GM19238 (cell line): Measurements from ENCODE around the gene SYNPO.

Experiments
- DNase-seq: peaks from one replicate; pipeline ENCODE4 v3.0.0; 2011; ENCODE audit warnings: low spot score; ENCODE audit not compliant: insufficient read length

SYNPO gene

DNA sequence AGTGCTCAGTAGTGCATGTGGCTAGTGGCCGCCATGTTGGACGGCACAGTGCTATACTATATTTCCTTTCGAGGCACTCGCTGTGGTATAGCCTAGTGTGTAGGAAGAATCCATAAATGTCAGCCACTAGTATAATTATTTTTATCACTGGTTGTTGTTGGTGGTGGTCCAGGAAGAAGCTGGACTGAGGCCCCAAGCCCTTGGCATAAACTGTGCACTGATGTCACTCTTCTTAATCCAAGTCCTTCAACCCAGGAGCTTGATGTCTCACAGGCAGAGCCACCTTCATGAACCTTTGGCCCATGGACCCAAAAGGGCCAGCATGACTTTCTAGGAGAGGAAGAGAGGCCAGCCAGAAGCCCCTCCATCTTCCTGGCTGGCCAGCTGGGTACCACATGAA is 32.5 kb upstream of the SYNPO start:
- no peak for DNase-seq

DNA sequence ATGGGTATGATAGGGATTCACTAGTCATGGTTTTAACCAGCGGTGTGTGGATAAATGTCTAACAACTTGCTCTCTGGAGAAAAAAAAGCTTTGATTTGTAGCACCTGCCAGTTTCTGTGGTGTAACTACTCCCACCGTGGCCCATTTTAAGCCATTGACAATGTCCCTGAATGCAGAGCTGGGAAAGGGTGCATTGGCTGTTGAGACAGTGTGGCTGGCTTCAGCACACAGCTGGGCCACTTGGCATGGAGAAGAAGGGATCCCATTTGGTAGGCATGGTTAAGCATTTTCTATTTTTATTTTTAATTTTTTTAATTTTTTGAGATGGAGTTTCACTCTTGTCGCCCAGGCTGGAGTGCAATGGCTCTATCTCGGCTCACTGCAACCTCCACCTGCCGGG is 31.5 kb upstream of the SYNPO start:
- DNase-seq = no peak

DNA sequence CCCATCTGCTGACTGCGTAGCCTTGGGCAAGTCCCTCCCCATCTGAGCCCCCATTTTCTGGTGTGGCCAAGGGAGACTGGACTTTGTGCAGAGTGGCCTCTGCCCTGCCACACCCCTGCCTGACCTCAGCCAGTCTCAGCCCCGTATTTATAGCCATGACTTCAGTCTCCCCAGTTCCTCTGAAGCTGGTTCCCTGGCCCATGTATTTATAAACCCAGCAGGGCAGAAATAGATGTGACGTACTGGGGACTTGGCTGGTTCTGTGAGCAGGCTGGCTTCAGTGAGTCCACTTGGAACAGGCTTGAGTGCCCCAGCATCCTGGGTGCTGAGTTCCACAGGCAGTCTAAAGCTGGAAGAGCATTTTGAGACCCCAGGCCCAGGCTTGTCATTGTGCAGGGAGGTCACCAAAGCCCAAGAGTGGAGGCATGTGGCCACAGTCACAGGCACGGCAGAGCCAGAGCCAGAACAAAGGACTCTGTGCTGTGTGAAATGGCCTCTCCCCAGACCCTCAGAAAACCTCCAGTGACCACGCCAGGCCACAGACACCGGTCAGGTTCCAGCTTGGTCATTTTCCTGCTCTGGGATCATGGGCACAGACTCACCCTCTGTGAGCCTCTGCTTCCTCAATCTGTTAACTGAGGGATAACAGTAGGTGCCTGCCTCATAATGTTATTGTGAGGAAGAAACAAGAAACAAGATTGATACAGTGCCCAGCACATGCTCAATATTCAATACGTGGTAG is 30.4 kb upstream of the SYNPO start:
- DNase-seq = no peak

DNA sequence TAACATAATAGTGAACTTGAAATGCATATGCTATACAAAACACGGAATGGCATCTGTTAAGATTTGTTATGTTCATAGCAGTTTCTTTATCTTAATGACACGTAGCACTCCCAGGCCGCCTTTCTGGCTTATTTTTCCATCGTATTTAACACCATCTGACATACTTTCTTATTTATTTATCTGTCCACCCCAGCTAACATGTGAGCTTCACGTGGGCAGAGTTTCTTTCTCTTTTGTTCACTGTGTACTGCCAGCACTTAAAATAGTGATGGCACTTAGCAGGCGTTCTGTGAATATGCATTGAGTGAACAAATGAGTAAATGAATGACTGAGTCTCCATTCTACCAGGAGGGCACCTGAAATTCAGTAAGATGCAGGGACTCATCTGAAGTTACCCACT is 29.4 kb upstream of the SYNPO start:
- DNase-seq = no peak

DNA sequence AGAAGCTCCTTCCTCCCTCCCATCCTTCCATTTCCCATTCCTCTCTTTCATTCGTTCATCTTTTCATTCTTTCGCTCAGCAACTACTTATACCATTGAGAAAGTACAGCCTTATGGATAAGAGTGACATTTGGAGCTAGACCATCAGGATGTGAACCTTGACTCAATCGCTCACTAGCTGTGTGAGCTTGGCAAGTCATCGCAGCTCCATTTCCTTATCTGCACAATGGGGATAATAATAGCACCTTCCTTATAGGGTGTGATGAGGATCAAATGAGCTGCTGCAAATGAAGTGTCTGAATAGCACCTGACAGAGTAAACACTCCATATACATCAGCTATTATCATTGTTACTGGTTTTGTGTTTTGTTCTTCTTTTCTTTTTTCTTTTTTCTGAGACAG is 28.1 kb upstream of the SYNPO start:
- no peak for DNase-seq

DNA sequence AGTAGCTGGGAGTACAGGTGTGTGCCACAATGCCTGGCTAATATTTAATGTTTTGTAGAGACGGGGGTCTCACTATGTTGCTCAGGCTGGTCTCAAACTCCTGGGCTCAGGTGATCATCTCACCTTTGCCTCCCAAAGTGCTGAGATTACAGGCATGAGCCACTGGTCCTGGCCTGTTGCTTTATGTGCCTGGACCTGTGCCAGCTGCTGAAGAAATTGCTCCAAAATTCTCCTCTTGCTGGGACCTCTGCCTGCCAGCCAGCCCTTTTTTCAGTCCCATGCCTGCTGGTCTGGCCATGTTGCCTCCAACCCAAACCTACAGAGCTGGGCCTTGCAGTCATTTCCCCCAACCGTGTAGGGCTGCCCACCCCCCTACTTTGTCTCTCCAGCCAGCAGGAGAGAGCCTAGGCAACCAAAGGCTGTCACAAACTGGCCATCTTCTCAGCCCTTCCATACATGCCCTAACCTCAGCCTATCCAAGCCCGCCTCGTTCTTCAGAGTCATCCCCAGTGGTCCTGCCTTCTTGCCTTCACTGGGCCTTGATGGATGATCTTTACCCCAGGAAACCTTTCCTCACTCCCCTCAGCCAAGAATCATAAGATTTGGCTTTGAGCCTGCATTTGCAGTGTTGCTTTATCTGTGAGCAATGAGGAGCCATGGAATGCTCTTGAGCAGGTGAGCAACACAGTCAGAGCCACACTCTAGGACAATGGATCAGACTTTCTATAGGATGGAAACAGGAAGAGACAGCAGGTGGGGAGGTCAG is 27.4 kb upstream of the SYNPO start:
- DNase-seq = no peak

DNA sequence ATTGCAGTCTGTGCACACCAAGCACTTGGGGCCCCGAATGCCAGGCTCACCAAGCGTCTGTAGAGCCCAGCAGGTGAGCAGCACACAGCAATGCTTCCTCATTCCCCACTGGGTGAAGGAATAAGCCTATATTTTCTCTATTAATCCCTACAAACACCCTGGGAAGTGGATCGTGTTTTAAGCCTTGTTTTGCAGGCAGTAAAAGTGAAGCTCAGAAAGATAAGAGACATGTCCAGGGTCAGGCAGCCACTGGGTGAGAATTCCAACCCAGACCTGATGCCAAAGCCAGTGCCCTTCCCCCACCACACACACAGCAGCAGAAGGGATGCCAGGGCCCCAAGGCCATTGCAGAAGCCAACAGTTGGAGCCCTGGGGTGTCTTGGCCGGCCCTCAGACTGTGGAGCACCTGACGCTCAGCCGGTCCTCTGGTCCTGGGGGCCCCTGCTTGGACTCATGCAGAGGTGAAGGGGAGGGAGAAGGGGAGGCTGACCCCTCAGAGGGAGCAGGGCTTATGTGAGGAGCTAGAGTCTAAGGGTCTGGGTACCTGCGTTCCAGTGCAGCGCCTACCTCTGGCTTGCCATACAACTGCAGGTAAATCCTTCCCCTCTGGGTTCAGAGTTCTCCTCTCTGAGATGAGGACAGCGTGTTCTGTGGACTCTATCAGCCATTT is 26.3 kb upstream of the SYNPO start:
- DNase-seq = no peak

DNA sequence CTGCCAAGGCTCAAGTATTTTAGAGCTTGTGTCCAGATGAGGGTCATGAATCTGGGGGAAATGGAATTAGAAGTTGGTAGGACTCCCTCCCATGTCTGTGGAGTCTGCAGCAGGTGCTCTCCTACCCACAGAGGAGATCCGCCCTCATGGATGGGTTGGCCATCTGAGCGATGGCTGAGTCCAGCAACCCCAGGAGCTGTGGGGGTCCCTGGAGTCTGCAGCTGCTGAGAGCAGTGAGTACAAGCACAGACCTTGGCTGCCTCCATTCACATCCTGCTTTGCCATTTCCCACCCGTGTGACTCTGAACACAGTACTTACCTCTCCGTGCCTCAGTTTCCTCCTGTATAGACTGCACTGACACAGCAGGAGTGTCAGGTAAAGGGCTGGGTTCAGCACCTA is 25.8 kb upstream of the SYNPO start:
- no peak for DNase-seq

DNA sequence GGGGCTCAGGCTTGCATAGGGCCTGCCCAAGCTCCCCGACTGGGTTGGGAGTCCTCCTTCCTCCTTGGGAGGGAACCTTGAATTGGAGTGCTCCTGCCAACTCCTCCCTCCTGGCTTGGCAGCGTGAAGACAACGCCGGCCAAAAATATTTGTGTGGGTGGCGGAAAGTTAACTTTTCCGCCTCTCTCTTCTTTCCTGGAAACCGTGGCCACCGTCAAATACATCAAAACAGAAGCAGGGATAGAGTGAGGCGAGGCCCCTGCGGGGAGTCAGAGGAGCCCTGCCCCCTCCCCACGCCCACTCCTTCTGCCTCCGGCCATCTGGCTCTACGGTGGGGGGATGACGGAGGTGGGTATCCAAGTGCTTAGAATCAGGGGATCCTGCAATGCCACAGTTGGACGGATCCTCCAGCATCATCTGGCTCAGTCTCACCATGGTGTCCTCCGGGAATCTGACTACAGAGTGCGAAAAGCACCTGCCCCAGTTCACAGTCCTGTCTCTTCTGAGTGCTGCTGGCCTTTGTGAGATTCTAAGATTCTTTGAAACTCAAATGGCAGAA is 25.2 kb upstream of the SYNPO start:
- no peak for DNase-seq

DNA sequence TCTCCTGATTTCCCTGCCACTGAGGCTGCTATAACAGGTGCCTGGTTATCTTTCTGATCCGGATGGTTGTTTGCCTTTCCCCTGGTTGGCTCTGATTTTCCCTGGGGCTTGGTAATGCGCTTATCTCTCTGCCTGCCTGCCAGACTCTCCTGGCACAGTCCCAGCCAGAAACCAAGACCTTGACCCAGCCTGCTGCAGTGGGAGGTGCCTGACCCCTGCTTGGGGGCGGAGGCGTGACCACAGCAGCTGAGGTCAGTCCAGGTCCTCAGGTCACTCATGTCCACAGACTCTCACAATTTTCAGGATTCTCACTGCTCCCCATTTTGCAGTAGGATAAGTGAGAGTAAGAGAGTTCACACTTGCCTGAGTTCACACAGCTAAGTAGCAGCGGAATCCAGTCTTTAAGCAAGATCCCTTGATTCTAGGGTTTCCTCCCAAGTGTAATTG is 24.4 kb upstream of the SYNPO start:
- DNase-seq = no peak

DNA sequence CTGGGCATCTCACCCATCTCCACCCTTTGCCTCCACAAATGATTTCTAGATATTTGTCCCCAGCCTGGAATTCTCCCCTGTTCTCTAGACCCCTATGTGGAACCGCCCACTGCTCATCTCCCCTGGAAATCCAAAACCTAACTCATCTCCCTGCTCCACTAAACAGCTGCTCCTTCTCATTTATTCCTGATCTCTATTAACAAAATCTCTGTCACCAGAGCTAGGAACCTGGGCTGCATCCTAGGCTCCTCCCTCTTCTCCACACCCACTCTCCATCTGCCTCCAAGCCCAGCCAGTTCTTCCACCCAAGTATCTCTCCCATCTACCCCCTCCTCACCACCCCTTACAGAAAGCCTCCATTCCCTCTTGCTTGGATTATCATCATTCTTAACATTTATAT is 24.0 kb upstream of the SYNPO start:
- DNase-seq = no peak

DNA sequence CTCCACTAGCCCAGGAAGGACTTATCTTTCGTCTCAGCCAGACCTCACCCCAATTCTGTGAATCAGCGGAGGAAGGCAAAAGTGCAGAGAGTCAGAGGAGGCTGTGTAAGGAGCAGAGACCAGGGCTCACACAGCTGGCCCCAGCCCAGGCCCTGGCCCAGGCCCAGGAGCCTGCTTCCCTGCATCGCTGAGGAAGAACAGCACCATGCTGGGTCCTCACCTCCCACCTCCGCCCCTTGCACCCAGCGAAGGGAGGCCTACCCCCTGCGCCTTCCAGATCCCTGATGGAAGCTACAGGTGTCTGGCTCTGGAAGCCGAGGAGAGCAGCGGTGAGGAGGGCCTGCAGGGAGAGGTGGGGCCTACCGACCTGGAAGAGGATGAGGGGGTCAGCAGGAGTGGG is 22.3 kb upstream of the SYNPO start:
- no peak for DNase-seq

DNA sequence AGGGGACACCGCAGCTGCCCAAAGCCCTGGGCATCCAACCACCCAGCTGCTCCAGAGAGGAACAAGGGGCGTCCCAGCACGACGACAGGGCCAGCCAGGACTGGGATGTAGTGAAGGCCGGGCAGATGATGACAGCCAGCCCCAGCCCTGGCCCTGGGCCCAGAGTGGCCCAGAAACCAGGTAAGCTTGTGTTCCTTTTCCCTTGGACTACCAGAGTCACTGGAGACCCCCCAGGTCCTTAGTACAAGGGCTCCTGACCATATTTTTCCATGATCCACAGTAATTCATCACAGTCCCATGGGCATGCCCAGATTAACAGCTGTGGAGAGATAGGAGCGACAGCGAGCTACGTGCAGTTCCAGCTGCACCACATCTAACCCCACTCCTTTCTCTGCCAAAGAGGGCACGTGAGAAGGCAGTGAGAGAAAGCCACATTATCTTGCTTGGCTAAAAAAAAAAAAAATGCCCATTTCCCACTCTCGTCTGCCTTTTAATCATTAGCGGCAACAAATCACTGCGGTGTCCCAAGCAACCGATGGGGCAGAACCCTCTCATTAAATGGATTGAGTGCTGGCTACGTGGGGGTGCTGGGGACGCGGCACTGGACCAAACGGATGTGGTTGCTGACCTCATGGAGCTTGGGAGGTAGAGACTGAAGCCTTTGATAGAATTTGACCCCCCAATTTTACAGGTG is 21.7 kb upstream of the SYNPO start:
- no peak for DNase-seq

DNA sequence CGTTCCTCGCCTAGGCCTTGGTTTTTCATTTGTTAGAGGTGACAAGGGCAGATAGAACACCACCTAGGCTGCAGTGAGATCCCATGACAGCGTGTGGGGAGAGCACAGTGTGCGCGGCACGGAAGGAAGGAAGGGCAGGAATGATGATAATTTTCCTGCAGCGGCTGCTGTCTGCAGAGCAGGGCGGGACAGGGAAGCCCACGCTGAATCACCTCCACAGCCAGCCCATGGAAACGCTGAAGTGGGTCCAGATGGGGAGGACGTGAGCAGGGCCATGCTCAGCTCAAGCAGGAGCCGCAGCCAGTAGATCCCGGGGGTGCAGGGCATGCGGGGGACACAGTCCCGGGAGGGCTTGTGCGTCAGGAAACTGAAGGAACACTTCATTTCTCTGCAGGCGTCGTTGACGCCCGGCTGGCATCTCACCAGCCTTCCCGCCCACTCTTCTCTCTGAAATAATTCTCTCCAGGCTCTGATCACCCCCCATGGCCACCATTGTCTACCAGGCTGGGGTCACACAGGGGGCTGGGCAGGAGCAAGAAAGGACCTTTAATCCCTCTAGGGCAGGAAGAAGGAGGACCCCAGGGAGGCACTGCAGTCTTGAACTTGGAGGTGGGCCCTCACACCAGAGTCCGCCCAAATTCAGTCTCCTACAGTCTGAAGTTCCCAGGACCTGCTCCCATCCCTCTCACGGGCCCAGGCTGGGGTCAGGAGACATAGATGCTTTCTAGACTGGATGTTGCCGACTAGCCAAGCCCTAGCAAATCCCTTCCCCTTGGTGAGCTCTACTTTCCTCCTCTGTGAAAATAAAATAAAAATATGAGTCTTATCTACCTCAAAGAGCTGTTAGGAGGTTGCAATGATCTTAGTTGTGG is 20.9 kb upstream of the SYNPO start:
- DNase-seq = no peak

DNA sequence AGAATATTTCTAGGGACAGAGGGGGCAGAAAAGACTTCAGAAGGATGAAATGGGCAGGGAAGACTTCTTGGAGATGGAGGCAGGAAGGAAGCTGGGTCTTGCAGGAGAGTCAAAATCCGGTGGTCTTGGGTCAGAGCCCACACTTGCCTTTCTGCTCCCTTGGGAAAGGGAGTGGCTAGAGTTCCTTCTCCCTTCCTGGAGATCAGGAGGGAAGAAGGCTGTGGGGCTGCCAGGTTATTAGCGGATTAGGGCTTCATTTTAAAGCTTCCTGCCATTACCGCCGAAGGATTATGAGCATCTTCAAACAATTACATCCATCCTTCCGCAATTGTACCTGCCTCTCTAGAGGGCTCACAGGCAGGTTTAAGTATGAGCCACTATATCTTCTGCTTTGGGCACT is 19.2 kb upstream of the SYNPO start:
- DNase-seq = no peak

DNA sequence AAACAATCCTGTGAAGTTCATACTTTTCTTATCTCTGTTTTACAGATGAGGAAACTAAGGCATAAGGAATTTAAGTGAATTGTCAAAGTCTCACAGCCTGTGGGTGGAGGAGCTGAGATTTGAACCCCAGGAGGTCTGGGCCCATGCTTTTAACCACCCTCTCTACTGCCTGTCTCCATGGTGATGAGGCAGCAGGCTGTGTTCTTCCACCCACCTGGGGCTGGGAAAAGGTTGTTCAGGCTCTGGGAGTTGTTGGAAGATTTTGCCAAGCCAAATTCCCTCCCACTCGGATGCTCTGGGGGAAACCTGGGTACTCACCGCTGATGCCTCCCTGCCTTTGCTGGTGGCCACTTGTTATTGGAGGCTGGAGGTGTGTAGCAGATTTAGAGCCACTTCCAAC is 18.3 kb upstream of the SYNPO start:
- no peak for DNase-seq

DNA sequence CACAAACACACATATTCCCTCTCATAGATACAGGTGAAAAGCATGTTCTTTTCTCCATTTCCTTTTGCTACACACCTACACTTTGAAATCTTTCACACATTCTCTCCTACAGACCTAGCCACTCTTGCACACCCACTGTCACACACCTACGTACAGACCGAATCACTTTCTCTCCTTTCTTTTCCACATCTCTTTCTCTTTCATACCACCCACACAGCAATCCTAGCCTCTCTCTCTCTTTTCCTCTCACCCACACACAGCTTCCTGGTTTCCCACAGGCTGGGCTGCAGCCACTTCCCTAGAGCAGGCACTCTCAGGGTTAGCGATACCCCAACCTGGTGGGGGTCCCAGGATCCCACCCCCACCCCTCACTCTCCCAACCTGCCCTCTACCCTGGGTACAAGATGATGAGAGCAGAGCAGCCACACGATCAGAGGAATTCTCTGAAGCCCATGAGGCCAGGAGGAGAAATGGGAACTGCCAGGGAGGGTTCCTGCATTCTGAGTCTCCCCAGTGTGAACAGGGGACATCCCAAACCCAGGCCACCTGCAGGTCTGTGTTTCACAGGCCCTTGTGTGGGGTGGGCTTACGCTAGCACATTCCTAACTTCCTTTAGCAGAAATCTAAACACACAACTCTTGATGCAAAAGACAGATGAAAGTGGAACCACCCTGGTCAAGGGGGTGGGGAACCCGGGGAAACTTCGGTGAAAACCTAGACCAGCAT is 17.1 kb upstream of the SYNPO start:
- DNase-seq = peak; percentile 41

DNA sequence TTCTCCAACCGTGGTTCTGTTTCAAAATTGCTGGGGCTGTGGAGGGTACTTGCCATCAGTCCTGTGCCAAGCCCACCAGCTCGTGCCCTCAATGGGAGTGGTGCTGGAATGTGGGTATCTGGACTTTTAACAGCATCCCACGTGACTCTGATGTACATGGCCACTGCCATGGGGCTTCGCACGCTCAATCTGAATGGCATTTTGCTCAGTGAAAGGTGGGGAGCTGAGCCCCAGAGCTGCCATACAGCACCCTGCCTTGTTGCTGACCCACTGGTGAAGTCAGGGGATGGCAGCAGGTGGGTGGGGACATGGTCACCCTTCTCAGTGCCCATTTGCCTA is 16.6 kb upstream of the SYNPO start:
- no peak for DNase-seq

DNA sequence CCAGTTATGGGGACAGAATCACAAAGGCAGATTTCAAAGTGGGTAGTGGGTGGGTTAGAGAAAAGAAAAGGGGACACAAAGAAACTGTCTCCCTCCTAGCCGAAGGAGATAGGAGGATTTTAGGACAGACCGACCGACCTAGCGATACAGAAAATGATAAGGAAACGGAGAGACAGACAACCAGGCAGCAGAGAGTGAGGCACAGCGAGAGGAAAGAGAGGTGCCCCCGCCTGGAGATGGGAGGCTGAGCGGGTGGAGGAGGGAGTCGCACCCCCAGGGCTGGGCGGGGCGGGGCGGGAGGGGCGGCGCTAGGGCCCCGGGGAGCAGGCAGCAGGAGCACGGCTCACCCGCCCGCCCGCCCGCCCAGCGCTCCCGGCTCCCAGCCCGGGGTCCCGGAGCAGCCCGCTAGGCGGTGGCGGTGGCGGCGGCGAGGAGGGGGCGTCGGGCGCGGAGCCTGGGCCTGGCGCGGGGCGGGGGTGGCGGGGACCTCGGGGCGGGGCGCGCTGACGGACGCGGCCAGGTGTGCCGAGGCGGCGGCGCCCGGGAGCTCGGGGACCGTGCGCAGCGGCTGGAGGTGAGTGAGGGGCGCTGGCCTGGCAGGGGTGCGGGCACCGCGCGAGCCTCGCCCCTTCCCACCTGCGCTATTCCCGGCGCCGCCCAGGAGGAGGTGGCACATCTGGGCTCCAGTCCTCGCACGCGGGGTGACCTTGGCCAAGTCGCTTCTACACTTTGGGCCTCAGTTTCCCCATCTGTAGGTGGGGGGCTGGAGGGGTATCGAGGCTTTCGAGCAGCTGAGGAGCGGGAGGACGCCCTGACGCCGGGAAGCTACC is 15.9 kb upstream of the SYNPO start:
- DNase-seq = peak; percentile 82
